AG10803 (cell line): ENCODE measurements around the gene SERPING1.
"Not testable (repeated sequence)": the region's sequence is repeated elsewhere in the genome, so short reads cannot be mapped to it uniquely, and the experiment has no call there.

Source experiments
- DNase-seq: peaks from one replicate; pipeline ENCODE4 v3.0.0; 2010; ENCODE audit warnings: low read depth
- H3K4me3 ChIP-seq: 2 replicates; pipeline ENCODE4 v1.5.1; 2011; ENCODE audit warnings: mild to moderate bottlenecking, low read length, control low read depth
- TF ChIP-seq, protein P1 (sequence below): conservative IDR thresholded peaks from 2 replicates; pipeline ENCODE4 v1.5.1; 2011; ENCODE audit warnings: mild to moderate bottlenecking, low read length, control low read depth, inconsistent platforms

Gene SERPING1

GRCh38 chr11:57647960-57648800 is 50.7 kb downstream of the SERPING1 start:
- no peak for DNase-seq
- H3K4me3 ChIP-seq = peak overlapping the region; percentile 57

DNA sequence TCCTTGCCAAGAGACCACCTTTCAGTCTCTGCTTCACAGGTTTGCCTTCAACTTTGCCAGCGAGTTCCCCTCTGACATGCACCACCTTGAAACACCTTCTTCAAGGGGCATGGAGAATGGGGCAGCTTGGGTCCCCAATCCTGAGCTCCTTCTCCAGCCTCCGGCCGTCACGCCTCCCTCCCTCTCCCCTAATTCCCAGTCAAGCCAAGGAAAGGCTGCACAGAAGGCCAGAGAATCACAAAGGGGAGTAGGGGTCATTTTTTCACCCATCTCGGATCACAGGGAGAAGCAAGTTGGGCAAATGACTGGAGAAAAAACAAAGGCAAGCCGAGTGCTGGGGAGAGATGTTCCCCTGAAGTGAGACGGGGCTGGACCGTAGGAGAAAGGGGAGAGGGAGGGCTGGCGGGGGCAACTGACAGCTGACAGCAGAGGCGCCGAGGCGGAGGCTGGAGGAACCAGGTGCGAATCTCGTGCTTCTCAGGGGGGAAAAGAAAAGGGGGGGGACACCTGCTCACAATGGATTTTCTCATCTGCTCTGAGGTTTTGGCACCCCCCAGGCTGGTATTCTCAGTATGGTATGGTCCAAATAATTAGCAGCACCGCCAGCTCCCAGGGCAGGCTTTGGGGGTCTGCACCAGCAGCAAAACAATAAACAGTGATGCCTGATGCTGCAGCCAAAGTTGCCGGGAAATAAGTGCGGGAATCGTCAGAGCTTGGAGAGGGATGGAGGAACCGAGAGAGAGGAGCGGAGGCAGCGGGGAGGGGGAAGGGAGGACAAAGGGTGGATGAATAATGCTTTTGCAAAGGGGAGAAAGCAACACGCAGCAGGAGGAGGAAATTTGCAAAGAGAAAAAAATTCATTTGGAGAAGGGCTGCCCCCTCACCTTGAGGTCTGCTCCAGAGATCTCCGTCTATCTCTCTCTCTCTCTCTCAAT is 51.6 kb downstream of the SERPING1 start:
- DNase-seq = no peak
- peak overlapping the region; percentile 57 for H3K4me3 ChIP-seq
- TF ChIP-seq, protein P1, sequence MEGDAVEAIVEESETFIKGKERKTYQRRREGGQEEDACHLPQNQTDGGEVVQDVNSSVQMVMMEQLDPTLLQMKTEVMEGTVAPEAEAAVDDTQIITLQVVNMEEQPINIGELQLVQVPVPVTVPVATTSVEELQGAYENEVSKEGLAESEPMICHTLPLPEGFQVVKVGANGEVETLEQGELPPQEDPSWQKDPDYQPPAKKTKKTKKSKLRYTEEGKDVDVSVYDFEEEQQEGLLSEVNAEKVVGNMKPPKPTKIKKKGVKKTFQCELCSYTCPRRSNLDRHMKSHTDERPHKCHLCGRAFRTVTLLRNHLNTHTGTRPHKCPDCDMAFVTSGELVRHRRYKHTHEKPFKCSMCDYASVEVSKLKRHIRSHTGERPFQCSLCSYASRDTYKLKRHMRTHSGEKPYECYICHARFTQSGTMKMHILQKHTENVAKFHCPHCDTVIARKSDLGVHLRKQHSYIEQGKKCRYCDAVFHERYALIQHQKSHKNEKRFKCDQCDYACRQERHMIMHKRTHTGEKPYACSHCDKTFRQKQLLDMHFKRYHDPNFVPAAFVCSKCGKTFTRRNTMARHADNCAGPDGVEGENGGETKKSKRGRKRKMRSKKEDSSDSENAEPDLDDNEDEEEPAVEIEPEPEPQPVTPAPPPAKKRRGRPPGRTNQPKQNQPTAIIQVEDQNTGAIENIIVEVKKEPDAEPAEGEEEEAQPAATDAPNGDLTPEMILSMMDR = no peak

More at GRCh38 chr11:57647960-57648800, 50.7 kb downstream of the SERPING1 start:
- TF ChIP-seq, protein P1 = no peak

DNA sequence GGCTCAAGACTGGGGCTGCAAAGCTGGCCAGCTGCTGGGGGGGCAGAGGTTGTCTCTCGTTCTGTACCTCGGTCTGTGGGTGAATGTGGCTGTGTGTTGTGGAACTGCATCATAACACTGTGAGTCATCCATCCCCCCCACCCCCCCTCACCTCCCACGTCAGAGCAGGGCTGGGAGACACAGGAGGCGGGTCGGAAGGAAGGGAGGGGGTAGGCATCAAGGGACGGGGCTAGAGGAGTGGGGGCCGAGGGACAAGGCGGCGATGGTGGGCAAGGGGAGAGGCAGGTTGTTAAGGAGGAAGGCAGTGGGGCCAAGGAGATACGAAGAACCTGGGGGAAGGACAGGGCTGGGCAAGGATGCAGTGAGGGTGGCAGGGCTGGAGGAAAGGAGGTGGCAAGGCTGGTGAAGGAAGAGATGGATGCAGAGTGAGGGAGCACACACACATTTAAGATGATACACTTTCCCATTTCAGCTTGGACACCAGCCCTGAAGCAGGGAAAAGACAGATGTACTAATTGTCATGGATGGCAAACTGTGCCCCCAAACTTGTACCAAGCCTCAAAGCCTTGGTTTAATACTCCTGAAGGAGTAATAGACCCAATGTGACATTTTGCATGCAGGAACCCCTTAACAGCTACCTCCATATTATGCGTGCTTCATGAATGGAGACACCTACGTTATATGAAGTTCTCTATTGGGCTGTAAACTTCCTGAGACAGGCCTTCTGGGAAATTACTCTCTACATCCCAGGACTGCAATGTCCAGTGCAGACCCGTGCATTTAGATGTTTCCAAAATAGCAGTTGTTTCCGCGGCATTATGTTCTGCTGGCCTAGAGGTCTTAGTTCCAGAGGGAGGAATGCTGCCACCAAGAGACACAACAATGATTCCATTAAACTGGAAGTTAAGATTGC is 52.6 kb downstream of the SERPING1 start, which contains the start of gene YPEL4:
TSS of gene YPEL4 (minus strand) at position 87 of the 913 bp plus-strand sequence. CDS start 2,805 bp downstream, outside the sequence.
- peak; percentile 74 for DNase-seq
- TF ChIP-seq, protein P1 = no peak
- H3K4me3 ChIP-seq = peak within 1 kb of the TSS; percentile 57

DNA sequence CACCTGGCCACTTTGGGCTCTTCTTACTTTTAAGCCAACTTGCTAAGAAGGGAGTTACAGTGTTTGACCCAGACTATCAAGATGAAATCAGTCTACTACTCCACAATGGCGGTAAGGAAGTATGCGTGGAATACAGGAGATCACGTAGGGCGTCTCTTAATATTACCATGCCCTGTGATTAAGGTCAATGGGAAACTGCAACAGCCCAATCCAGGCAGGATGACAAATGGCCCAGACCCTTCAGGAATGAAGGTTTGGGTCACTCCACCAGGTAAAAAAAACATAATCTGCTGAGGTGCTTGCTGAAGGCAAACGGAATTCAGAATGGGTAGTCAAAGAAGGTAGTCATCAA is 53.2 kb downstream of the SERPING1 start:
- TF ChIP-seq, protein P1 = no peak

DNA sequence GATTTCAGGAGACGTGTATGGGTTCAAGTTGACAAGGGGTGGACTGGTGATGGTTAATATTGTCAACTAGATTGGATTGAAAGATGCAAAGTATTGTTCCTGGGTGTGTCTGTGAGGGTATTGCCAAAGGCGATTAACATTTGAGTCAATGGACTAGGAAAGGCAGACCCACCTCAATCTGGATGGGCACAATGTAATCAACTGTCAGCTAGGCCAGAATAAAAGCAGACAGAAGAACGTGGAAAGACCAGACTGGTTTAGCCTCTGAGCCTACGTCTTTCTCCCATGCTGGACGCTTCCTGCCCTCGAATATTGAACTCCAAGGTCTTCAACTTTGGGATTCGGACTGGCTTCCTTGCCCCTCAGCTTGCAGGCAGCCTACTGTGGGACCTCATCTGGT is 53.9 kb downstream of the SERPING1 start:
- TF ChIP-seq, protein P1 = no peak
- no peak for DNase-seq
- H3K4me3 ChIP-seq = no peak overlapping the region

More for the DNA sequence above, 53.2 kb downstream of the SERPING1 start:
- no peak overlapping the region for H3K4me3 ChIP-seq
- DNase-seq = no peak

- not testable (repeated sequence) for H3K4me3 ChIP-seq, DNase-seq
These were observed 54.7 kb downstream of the SERPING1 start for GRCh38 chr11:57652230-57652629.
